Middle frontal gyrus (tissue), 1 donor: ENCODE results near the gene MOXD1.

Experiments
- DNase-seq: peaks from one replicate; pipeline ENCODE4 v3.0.0-alpha.2; 2015; ENCODE audit warnings: low spot score; ENCODE audit errors: extremely low spot score

The MOXD1 gene

DNA sequence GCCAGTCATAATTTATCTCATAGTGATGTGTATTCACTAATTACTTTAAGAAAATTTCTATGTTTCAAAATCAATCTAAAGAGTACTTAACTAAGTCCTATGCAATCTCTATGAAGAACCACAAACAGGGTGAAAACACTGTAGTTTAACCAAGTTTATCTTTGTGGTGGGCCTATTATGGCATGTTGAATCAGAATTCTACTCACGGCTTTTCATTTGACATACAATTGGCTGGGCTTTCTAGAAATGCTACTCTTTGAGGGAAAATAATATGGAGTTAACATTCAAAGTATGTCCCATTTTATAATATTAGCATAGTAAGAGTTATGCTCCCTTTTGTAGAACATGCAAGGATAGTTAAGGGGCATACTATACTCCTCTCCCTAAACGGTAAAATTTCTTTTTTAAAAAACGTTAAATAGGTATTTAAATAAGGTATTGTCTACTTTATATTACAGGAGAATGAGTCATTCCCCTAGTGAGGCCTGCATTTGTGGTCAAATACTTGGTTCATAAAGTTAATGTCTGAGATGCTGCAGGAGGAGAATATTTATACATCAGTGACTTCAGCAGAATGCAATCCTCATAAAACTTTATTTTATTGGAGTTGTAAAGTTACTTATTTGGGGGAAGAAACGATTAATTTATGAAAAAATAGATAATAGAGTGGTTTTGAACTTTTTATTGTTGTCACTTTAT lies 1.8 kb downstream of the MOXD1 start:
- DNase-seq: no peak

DNA sequence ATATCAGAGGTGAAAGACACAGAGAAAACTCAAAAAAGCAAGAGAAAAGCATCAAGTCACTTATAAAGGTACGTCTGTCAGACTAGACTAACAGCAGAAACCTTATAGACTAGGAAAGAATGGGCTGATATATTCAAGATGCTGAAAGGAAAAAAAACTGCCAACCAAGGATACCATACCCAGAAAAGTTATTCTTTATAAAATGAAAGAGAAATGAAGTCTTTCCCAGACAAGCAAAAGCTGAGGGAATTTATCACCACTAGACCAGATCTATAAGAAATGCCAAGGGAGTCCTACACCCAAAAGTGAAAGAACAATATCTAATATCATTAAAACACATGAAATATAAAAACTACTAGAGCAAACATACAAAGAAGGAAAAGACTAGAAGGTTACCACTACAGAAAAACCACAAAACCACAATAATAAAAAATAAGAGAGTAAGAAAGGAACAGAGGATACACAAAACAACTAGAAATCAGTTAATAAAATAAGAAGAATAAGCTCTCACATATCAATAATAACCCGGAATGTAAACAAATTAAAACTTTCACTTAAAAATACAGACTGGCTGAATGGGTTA lies 6.2 kb downstream of the MOXD1 start:
- DNase-seq: no peak

DNA sequence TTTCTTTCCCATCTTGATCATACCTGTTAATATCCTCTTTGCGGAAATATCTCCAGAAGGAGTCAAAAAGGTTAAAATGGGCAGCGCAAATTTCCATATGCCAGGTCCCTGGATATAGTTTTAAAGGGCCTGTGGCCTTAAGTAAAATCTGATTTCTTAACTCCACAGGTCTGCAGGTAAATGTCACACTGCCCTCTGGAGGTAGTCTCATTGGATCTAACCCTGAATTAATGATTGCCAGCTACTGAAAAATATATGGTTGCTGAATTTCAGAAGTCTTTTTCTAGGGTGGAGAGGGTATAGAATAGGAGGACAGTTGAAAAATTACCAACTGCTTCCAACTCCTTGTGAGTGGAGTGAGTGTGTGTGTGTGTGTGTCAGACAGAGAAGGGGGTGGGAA lies 8.5 kb downstream of the MOXD1 start:
- no peak for DNase-seq

DNA sequence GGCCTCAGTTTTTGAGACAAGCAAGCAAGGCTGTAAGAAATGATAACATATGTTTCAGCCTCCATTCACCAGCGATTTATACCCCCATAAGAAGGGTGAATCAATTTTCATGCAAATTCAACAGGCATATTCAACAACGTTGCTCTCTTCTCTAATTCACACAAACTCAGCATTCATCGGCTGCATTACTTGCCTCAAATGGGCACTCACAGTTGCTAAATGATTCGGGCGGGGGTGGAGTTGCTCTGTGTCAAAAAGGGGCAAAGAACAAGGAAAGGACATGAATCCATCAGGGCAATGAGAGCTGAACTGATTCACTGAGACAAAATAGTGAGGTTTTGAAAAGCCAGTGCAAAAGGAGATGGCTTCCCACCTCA lies 9.0 kb downstream of the MOXD1 start:
- no peak for DNase-seq

DNA sequence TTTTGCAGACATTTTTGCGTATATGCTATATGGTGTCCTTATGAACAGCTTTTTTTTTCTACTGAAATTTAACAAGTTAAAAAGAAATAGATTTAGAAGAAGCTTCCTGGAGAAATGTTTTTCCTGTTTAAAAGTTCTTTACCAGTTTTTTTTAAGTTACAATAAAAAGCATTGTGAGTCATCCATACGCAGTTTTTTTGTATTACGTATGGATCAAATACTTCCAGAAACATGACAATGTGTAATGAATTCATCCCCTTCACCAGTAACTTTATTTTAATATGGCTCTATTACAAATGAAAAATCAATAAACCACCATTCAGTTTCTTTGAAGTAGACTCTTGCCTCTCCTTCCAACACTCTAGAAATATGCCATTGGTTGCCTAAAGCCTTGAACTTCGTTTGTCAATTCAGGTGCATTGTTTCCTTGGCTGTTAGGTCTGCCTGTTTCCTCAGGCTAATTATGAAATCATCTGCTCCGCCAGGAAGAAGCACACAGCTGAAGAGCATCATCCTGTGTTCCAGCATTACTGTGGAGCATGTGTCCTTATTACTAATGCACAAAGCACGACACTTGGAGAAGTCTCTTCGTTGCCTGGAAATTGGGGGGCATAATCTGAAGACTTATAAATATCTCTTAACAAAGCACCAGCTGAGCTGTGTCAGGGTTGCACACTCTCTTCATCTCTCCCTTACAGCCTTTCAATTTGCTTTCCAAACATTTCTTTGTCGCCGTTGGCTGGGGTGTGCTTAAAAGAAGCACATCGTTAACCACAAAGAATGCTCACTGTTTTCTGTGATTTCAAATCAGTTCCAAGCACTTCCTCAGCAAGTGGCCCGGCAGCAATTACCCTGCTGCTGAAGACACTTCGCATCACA lies 9.6 kb downstream of the MOXD1 start:
- no peak for DNase-seq

DNA sequence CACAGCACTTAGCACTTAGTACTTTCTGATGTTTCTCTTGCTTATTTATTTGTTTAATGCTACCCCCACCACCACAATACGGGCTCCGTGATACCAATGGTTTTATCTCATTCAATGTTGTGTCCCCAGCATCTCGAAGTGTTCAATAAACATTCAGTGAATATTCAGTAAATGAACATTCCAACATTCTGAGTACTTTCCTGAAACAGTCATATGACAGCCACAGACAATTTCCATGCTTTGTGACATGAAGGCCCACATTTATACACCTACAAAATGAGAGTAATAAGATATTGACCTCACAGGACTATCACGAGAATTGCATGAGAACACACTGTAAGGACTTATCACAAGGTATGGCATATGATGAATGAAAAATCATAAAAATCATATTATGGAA lies 10.8 kb downstream of the MOXD1 start:
- no peak for DNase-seq

DNA sequence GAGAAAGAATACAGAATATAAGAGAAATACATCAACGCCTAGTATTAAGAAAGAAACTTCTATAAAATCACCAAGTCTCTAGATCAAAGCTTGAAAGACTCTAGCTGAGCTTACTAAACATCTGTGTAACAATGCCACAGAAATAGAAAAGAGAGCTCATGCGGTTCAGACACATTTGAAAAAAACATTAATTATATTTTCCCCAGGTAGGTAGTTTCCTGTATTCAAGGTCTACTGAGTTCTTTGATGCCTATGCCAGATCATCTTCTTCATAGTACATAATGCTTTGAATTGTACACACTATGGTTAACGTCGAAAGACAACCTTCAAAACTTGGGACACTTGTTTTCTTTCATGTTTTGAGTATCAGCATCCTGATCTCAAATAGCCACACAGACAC lies 11.3 kb downstream of the MOXD1 start:
- no peak for DNase-seq

DNA sequence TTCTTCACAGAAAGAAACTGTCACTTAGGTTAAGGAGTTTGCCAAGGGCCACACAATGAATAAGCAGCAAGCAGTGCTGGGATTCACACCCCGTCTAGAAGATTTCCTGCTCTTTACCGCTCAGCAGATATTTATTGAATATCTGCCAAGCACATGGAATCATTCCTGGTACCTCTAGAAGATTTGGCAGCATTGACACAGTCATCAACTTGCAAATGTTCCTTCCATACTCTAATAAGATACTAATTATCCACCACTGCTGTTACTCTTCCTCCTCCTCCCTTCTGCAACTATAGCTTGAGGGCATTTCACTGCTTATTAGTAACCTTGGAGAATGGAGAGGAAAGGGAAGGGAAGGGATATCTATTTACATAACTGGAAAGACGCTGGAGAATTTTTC lies 13.0 kb downstream of the MOXD1 start:
- DNase-seq: no peak

DNA sequence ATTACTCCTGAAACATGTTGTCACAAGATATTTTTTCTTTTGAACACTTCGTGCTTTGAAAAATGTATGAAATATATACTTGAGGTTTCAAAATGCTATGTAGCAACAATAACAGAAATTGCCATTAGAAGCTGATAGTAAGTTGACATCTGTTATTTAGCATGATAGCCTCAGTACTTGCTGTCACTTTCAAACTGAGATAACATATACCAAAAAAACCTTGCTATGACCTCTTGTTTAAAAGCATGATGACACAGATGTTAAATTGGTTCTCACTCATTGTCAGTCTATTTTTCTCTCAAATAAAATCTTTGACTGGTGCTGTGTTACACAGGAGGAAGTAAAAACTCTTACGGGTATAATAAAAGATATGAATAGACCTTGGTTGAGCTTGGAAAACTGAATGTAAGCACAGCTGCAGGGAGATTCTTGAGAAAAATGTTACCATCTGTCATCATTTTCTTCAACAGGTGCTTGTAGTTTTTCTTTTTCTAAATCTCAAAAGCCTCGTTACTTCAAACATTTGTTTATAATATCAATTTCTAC lies 18.6 kb downstream of the MOXD1 start:
- no peak for DNase-seq

DNA sequence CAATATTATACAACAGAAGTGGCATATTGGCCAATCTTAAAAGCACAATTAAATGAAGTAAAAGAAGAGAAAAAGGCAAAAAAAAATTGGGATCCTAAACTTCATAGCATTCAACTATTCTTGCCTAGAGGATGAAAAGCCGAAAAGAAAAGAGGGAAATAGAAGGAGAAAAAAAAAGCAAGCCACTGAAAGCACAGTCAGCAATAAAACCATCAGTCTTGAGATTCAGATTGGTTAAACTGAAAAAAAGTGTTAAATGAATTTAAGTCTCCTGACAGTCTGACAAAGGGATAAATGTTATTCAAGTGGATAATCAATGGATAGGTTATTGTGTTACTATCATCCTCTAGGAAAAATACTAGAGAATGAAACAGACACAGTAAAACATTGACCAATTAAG lies 19.9 kb downstream of the MOXD1 start:
- DNase-seq: no peak

DNA sequence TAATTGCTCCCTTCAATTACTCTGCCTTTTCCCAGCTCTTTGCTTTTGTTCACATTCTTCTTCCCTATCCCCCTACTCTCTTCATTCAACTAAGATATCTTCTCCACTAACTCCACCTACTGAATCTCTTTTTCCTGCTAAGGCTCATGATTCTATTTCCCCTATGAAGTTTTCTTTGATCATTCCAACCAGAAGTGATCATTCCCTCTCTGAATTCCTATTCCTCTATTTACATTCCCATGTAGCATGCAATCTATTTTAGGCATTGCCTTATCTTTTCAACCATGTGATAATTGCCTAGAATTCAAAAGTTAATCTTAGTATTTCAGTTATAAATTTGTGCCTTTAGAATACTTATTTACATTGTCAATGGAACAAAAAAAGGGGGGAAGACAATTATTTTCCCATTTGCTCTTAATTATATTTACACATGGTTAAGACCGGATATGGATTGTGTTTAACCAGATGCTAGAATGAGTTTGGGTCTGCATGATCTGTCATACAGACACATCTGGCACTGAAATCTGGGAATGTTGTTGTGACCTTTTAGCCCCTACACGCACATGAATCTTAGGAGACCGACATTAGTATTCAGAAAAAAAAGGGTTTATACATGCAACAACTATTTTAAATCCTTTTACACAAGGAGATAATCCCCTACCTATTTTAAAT lies 20.8 kb downstream of the MOXD1 start:
- no peak for DNase-seq

DNA sequence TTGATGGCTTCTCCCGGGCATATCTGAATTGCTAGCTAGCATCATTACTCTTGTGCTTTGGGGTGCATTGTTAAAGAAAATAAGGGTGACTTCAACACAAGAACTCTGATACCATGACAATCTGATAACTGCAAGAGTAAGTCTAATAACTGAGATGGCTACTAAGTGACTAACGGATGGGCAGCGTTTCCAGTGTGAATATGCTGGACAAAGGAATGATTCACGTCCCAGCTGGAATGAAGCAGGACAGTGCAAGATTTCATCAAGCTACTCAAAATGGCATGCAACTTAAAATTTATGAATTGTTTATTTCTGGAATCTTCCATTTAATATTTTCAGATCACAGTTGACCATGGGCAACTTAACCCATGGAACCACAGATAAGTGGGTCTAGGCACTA lies 31.7 kb downstream of the MOXD1 start:
- no peak for DNase-seq

DNA sequence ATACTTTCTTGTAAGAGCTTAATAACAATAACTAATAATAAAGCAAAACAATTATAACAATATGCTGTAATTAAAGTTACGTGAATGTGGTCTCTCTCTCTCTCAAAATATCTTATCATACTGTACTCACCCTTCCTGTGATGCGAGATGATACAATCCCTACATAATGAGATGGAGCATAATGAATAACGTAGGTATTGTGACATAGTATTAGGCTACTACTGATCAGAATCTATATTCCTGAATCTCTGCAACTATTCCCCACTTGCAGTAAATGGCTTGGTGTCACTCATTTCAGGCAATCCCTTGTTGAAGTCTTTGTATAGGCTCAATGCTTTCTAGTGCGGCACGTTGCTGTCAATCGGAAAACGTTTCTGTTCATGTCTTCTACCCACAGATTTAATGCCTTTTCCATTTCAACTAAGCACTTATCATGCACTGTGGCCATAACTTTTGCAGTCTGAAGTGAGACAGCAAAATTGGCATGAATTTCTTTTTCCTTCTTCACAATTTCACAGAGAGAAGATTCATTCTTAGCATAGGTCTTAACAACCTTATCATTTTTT lies 32.3 kb downstream of the MOXD1 start:
- no peak for DNase-seq

DNA sequence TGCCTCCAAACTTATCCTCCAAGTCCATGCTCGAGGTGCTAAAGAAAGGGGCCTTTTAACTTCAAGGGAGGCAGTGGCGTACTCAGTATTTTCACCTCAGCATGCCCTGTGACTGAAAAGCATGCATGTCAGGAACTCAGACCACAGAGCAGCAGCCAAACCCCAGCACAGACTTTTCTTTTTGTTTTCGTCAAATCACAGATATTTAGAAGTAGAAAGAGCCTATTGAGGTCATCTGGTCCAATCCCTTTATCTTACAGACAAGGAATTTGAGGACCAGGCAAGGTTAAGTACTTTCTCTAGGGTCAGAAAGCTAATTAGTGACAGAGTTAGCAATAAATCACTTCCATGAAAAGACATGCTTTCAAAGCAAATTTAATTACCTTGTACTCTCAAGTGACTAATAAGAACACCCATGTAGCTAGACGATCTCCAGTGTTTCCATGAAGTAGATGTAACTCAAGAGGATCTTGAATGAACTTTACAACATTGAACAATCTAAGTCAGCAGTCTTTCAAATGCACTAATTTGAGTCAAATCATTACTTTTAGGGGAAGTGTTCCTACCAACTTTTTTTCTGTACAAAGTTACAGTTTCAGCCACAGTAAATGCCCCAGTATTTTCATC lies 35.9 kb downstream of the MOXD1 start:
- DNase-seq: no peak

DNA sequence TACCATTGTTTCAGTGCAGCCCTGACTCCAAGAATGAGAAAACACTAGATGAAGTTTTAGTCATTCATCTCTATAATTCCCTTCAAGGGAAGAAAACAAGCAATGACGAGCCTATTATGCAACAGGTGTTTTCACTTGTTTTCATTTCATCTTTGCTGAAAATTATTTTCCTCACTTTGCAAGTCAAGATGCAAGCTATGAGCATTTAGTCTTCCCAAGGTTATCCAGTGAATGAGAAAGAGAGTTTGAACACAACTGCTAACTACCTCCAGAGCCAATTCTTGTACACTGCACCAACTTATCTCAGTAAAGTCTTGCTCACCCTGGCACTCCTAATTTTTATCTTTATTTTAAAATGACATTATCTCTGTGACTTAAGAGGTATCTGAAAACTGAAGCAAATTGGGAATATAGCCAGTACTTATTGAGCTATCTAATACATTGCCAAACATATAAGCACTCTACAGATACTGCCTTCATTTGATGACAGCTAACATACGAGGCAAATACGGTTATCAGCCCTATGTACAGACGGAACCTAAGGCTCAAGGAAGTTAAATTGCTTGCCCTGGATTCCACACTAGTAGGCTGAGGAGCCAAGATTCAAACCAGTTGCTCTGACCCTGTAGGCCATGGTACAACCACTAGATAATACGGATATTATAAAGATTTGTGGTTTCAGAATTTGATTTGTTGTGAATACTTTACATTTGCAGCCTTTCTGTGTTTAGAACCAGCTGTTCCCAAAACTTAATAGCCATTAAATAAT lies 36.8 kb downstream of the MOXD1 start:
- DNase-seq: no peak

DNA sequence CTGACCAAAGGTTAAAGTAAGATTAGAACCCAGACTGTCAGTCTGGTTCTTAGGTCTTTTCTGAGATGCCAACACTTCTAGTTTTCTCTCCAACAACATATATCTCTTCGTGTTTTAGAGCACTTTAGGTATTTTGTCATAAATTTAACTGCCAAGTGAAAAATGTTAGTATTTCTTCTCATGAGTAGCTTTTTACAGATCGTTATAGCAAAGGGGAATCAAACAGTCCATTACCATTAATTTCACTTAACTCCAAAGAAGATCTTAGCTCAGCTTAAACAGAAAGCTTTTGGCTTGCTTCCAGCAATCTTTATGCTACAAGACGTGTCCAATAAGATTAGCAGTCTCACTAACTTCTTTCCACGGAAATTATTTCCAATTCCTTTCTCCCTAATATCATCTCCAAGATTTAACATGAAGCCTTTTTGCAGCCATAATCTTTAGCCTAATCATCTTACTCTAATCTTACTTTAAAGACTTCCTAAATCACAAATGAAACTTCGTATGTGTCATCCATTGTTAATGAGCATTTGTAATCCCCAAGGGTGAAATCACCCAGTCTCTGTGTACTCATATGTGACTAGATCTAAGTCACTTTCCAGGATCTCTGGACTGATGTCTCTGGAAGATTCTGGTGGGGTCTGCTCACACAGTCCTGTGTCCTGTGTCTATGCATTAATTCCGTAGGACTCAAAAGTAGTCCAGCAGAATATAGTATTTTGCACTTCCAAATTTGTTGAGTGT lies 38.7 kb downstream of the MOXD1 start:
- DNase-seq: no peak

DNA sequence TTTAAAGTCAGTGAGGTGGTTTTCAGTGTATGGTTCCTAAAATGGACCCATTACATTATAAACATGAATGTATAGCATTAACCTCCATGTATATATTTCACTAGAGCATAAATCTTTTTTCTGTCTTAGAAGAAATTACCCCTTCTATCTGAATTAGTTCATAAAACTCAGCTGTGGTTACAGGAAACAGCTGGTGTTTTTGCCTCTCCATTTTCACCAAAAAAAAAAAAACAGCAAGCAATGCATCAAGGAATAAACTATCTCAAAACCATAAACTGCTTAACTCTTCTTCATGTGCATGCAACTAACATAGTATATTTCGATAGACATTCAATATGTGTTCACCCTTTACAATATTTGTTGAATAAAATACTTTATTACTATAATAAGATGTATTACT lies 40.2 kb downstream of the MOXD1 start:
- no peak for DNase-seq

DNA sequence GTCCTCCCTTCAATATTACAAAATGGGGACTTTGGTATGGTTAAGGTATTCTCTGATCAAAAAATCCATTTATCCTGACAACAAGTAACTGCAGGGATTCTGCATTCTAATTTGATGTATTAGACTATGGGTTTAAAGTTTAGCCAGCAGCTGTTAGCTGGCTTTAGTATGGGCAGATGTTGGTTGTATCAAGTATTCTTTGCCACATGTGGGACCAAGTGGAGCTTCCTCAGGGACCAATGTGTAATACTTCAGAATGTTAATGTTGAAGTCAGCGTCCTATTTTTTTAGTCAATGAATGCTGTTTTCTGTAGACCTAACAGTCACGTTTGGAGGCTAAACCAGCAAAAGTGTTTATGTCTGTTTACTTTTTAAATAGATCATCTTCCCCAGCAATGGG lies 41.4 kb downstream of the MOXD1 start:
- DNase-seq: no peak

DNA sequence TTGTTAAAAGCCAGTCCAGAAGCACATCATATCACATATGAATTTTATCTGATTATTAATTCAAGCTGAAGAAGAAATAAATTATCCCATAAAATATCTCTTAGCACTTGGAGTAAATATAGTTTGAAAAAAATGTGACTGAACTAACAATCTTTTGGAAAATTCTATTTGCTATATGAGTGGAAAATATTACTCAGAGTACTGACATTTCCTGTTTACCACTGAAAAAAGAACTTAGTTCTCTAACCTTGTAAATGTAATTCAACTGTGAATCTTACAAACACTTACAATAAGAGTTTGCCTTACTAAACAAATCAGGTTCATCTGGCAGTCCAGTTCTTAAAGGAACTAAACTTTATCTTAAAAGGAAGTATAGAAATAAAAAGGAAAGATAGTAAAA lies 44.2 kb downstream of the MOXD1 start:
- no peak for DNase-seq
